GM12878 (cell line): ENCODE data around the gene TANC1. TPM values are rescaled to one million over a fixed set of nuclear protein-coding genes. Genes with fewer than 3 reads are reported as not detected.

Source experiments
- ATAC-seq: fragments of 200-7000 bp; cut with Tn5 transposase; 3 replicates; pipeline ENCODE4 v1.9.1; 2020; ENCODE audit warnings: mild to moderate bottlenecking, moderate library complexity
- BruUV-seq: library from RNA; stranded (reverse); fragments of 400-500 nt; replicated peaks from 2 replicates; lab custom pipeline; 2021; lab: Mats Ljungman, UMichigan
- CTCF ChIA-PET: fragments of 300-600 bp; sonication (Branson Sonifier 250); formaldehyde crosslinking; extraction: SDS; loops from one replicate; lab custom pipeline; 2021; ENCODE audit warnings: inconsistent platforms; lab: Yijun Ruan, JAX
- POLR2A ChIA-PET: fragments of 350-600 bp; formaldehyde crosslinking; extraction: SDS; loops from one replicate; lab custom pipeline; 2021; ENCODE audit warnings: inconsistent platforms; lab: Charles Lee
- RAD21 ChIA-PET: fragments of 300-600 bp; sonication (Branson Sonifier 250); formaldehyde crosslinking; loops from one replicate; lab custom pipeline; 2023; ENCODE audit warnings: antibody characterized with exemption; ENCODE audit not compliant: unreplicated experiment; lab: Charles Lee
- SMC1A ChIA-PET: fragments of 300-600 bp; sonication (Branson Sonifier 250); formaldehyde crosslinking; loops from one replicate; lab custom pipeline; 2023; ENCODE audit not compliant: unreplicated experiment, uncharacterized antibody; lab: Charles Lee
- DNase-seq: peaks from one replicate; pipeline ENCODE4 v3.0.0-alpha.2; 2011; ENCODE audit warnings: low read depth, low spot score
- FAIRE-seq: peaks from 3 replicates; lab custom pipeline; 2011; peaks lifted over from hg19 to GRCh38; lab: Jason Lieb, UNC
- H2AFZ ChIP-seq: 2 replicates; pipeline ENCODE4 v1.6.0; 2011; ENCODE audit warnings: low read depth, low read length, control low read depth; ENCODE audit not compliant: control insufficient read depth
- H3K27ac ChIP-seq: 2 replicates; pipeline ENCODE4 v1.5.1; 2011; ENCODE audit warnings: control low read depth; ENCODE audit not compliant: control insufficient read depth, insufficient read depth
- H3K27me3 ChIP-seq, 2 experiments: replicated peaks in 1 of 2; 2 replicates each; pipeline versions ENCODE4 v1.6.0 to v1.6.1; 2011; ENCODE audit warnings: low read length in 1 of 2; ENCODE audit not compliant: control insufficient read depth in 2 of 2, insufficient read depth in 2 of 2
- H3K36me3 ChIP-seq, 2 experiments: 2 replicates each; pipeline ENCODE4 v1.5.1; 2011; ENCODE audit warnings: low read length in 1 of 2; ENCODE audit not compliant: control insufficient read depth in 2 of 2, insufficient read depth in 2 of 2
- H3K4me1 ChIP-seq: 2 replicates; pipeline ENCODE4 v1.6.1; 2011; ENCODE audit warnings: mild to moderate bottlenecking, low read length, moderate library complexity, mixed read lengths; ENCODE audit not compliant: control insufficient read depth, insufficient read depth
- H3K4me2 ChIP-seq: 2 replicates; pipeline ENCODE4 v1.6.0; 2011; ENCODE audit warnings: control low read depth; ENCODE audit not compliant: control insufficient read depth, insufficient read depth
- H3K4me3 ChIP-seq: fragments of 200-600 bp; sonication (generic); 2 replicates; pipeline ENCODE4 v1.5.1; 2016
- H3K79me2 ChIP-seq: 2 replicates; pipeline ENCODE4 v1.6.0; 2011; ENCODE audit warnings: low read length; ENCODE audit not compliant: control insufficient read depth, insufficient read depth
- H3K9ac ChIP-seq: 2 replicates; pipeline ENCODE4 v1.8.0; 2011; ENCODE audit warnings: low read length, control low read depth, mixed read lengths; ENCODE audit not compliant: control insufficient read depth, insufficient read depth
- H3K9me3 ChIP-seq: replicated peaks from 3 replicates; pipeline ENCODE4 v1.5.1; 2011; ENCODE audit warnings: mild to moderate bottlenecking, low read length; ENCODE audit not compliant: control insufficient read depth, insufficient read depth
- H4K20me1 ChIP-seq: 2 replicates; pipeline ENCODE4 v1.6.0; 2011; ENCODE audit not compliant: control insufficient read depth, insufficient read depth
- EP300 ChIP-seq, 2 experiments: fragments of 150-350 bp in 1 of 2; IDR thresholded peaks; 2 replicates each; pipeline ENCODE4 v1.6.1; 2011 to 2012; ENCODE audit warnings: low read depth in 2 of 2, low read length in 2 of 2, borderline replicate concordance in 1 of 2, improper control_type of control experiment in 1 of 2, inconsistent platforms in 1 of 2; ENCODE audit not compliant: control insufficient read depth in 1 of 2
- FOXM1 ChIP-seq: IDR thresholded peaks from 2 replicates; pipeline ENCODE4 v1.6.1; 2012; ENCODE audit warnings: low read depth, mild to moderate bottlenecking, inconsistent platforms, low read length, moderate library complexity
- MLLT1 ChIP-seq: fragments of 450-650 bp; IDR thresholded peaks from 2 replicates; pipeline ENCODE4 v1.6.1; 2016; ENCODE audit warnings: mild to moderate bottlenecking
- PBX3 ChIP-seq: IDR thresholded peaks from 2 replicates; pipeline ENCODE4 v1.6.1; 2011; ENCODE audit warnings: mild to moderate bottlenecking, low read depth, low read length, moderate library complexity; ENCODE audit not compliant: insufficient replicate concordance
- POU2F2 ChIP-seq: IDR thresholded peaks from 3 replicates; pipeline ENCODE4 v1.6.1; 2011; ENCODE audit warnings: low read depth, mild to moderate bottlenecking, low read length, borderline replicate concordance
- WGBS: methylation state at CpG from one replicate; pipeline ENCODE4 v1.1.6; 2016; ENCODE audit warnings: low lambda C conversion rate; ENCODE audit not compliant: insufficient replicate concordance, insufficient coverage; ENCODE audit errors: missing lambda C conversion rate; 5-methylcytosine and 5-hydroxymethylcytosine counted together
- in situ Hi-C: fragments of 300-500 bp; cut with MboI; formaldehyde crosslinking; loops from 9 replicates; pipeline ENCODE4 v1.14.3; 2018; ENCODE audit warnings: mixed read lengths
- intact Hi-C: fragments of 100-400 bp; cut with micrococcal nuclease; formaldehyde crosslinking; loops from one replicate; pipeline ENCODE4 v1.14.2; 2022; ENCODE audit not compliant: unreplicated experiment
- polyA plus RNA-seq, 11 experiments: library from polyadenylated mRNA; depleted of rRNA in 4 of 11; unstranded in 6 of 11; stranded (reverse) in 5 of 11; fragments of >200 nt; fragmentation: Nextera tagmentation in 4 of 11; fragmentation: Illumina TruSeq in 1 of 11; extraction: Ambion mirVana in 4 of 11; extraction: Trizol in 1 of 11; gene quantifications; 1 replicate in 1 of 11; 2 replicates in 10 of 11; pipeline versions ENCODE4 v1.2.1 to v1.2.3, GENCODE V29; 2011 to 2016; ENCODE audit warnings: inconsistent platforms in 2 of 11, missing spikeins in 2 of 11, low read depth in 1 of 11
- total RNA-seq, 4 experiments: library from RNA; depleted of rRNA in 3 of 4; stranded (reverse); fragments of >200 nt in 3 of 4; fragmentation: Illumina TruSeq in 1 of 4; extraction: Trizol in 1 of 4; gene quantifications; 2 replicates each; pipeline versions ENCODE4 v1.2.1 to v1.2.3, GENCODE V29; 2013 to 2021
- TF ChIP-seq, protein P1 (sequence below): fragments of 450-650 bp; IDR thresholded peaks from 2 replicates; pipeline ENCODE4 v1.6.1; 2017; ENCODE audit warnings: mild to moderate bottlenecking
- TF ChIP-seq, protein P2 (sequence below): fragments of 450-650 bp; formaldehyde crosslinking; IDR thresholded peaks from 2 replicates; pipeline ENCODE4 v1.5.0; 2022; ENCODE audit warnings: mild to moderate bottlenecking, missing genetic modification characterization
- TF ChIP-seq, protein P3 (sequence below), 3 experiments: IDR thresholded peaks in 2 of 3; conservative IDR thresholded peaks in 1 of 3; 2 replicates each; pipeline ENCODE4 v1.5.1; 2011; ENCODE audit warnings: low read depth in 3 of 3, low read length in 3 of 3, mild to moderate bottlenecking in 3 of 3, control low read depth in 2 of 3, moderate library complexity in 2 of 3, inconsistent platforms in 1 of 3, mixed read lengths in 1 of 3; ENCODE audit not compliant: control insufficient read depth in 2 of 3, insufficient read depth in 1 of 3; ENCODE audit errors: extremely low read depth in 1 of 3
- TF ChIP-seq, protein P4 (sequence below): fragments of 450-650 bp; IDR thresholded peaks from 2 replicates; pipeline ENCODE4 v1.6.1; 2018; ENCODE audit warnings: mild to moderate bottlenecking, low read depth, moderate library complexity; ENCODE audit not compliant: partially characterized antibody

The TANC1 gene
- total and polyA plus RNA-seq, 10 of the 15 experiments (the other 5 are each of a cell fraction or from before 2014, with no cell fraction given) = 0.05 to 5.0 (median 0.34) TPM

DNA sequence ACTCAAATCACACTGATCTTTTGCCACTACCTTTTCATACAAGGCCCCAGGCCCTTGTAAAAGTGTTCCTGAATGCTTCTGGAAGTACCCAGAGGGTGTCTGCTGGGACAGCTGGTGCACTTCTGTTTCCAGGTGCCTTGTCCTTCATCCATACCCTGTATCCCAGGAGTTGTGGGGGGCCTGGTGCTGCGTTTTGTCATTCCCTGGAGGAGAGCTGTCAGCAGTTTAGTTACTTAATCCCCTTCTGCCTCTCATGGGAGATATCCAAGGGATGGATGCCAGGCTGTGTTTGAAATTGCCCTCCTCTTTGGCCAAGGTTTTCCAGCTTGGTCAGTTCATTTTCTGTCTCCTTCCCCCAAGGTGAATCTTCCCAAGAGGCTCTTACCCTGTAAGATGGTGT, 159.8 kb downstream of the TANC1 start:
- Histone ChIP-seq H4K20me1 (no peaks in the 10 kb centered on the region), H3K4me2 (no peak overlapping the region), H3K27ac (no peak overlapping the region), H3K79me2 (no peaks in the 10 kb centered on the region), H3K27me3 (no peaks in the 10 kb centered on the region), H3K36me3 (no peaks in the 10 kb centered on the region), H3K4me3 (no peak overlapping the region), H3K9ac (no peak overlapping the region), H3K4me1 (peaks cover 4% of the 10 kb centered on the region; the same call in 1 of the 2 replicates), H2AFZ (no peak overlapping the region), H3K9me3 (no peaks in the 10 kb centered on the region)
- FAIRE-seq (no peak), DNase-seq (no peak), ATAC-seq (no peak)
- RAD21 ChIA-PET = no interaction called here
- intact Hi-C loops (no loop called here), in situ Hi-C loops (no loop called here)
- POLR2A ChIA-PET = no interaction called here
- WGBS = 0% methylated on average over 1 of the region's 1 CpG
- SMC1A ChIA-PET = no interaction called here
- no TSS peak for BruUV-seq
- CTCF ChIA-PET = interaction anchor here (1.5 kb wide), 1 partner anchor 9 kb away, joined by 6 read pairs; no protein-coding TSS in a partner anchor
- TF ChIP-seq, protein P1, sequence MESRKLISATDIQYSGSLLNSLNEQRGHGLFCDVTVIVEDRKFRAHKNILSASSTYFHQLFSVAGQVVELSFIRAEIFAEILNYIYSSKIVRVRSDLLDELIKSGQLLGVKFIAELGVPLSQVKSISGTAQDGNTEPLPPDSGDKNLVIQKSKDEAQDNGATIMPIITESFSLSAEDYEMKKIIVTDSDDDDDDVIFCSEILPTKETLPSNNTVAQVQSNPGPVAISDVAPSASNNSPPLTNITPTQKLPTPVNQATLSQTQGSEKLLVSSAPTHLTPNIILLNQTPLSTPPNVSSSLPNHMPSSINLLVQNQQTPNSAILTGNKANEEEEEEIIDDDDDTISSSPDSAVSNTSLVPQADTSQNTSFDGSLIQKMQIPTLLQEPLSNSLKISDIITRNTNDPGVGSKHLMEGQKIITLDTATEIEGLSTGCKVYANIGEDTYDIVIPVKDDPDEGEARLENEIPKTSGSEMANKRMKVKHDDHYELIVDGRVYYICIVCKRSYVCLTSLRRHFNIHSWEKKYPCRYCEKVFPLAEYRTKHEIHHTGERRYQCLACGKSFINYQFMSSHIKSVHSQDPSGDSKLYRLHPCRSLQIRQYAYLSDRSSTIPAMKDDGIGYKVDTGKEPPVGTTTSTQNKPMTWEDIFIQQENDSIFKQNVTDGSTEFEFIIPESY = no peak
- TF ChIP-seq FOXM1 (no peak), MLLT1 (no peak), POU2F2 (no peak), PBX3 (no peak), EP300 (IDR thresholded peaks at IDR 0.05; ENCODE audit: borderline replicate concordance in 1 of 2, control insufficient read depth in 1 of 2, low read depth in 2 of 2, low read length in 2 of 2) (no peak)
- TF ChIP-seq, protein P2, sequence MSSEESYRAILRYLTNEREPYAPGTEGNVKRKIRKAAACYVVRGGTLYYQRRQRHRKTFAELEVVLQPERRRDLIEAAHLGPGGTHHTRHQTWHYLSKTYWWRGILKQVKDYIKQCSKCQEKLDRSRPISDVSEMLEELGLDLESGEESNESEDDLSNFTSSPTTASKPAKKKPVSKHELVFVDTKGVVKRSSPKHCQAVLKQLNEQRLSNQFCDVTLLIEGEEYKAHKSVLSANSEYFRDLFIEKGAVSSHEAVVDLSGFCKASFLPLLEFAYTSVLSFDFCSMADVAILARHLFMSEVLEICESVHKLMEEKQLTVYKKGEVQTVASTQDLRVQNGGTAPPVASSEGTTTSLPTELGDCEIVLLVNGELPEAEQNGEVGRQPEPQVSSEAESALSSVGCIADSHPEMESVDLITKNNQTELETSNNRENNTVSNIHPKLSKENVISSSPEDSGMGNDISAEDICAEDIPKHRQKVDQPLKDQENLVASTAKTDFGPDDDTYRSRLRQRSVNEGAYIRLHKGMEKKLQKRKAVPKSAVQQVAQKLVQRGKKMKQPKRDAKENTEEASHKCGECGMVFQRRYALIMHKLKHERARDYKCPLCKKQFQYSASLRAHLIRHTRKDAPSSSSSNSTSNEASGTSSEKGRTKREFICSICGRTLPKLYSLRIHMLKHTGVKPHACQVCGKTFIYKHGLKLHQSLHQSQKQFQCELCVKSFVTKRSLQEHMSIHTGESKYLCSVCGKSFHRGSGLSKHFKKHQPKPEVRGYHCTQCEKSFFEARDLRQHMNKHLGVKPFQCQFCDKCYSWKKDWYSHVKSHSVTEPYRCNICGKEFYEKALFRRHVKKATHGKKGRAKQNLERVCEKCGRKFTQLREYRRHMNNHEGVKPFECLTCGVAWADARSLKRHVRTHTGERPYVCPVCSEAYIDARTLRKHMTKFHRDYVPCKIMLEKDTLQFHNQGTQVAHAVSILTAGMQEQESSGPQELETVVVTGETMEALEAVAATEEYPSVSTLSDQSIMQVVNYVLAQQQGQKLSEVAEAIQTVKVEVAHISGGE = no peak
- TF ChIP-seq, protein P3, sequence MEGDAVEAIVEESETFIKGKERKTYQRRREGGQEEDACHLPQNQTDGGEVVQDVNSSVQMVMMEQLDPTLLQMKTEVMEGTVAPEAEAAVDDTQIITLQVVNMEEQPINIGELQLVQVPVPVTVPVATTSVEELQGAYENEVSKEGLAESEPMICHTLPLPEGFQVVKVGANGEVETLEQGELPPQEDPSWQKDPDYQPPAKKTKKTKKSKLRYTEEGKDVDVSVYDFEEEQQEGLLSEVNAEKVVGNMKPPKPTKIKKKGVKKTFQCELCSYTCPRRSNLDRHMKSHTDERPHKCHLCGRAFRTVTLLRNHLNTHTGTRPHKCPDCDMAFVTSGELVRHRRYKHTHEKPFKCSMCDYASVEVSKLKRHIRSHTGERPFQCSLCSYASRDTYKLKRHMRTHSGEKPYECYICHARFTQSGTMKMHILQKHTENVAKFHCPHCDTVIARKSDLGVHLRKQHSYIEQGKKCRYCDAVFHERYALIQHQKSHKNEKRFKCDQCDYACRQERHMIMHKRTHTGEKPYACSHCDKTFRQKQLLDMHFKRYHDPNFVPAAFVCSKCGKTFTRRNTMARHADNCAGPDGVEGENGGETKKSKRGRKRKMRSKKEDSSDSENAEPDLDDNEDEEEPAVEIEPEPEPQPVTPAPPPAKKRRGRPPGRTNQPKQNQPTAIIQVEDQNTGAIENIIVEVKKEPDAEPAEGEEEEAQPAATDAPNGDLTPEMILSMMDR (IDR thresholded peaks at IDR 0.05 in 2 of 3, conservative IDR thresholded peaks at IDR 0.05 in 1 of 3; ENCODE audit: control insufficient read depth in 2 of 3, extremely low read depth in 1 of 3, insufficient read depth in 1 of 3, low read depth in 3 of 3, low read length in 3 of 3) = no peak
- TF ChIP-seq, protein P4, sequence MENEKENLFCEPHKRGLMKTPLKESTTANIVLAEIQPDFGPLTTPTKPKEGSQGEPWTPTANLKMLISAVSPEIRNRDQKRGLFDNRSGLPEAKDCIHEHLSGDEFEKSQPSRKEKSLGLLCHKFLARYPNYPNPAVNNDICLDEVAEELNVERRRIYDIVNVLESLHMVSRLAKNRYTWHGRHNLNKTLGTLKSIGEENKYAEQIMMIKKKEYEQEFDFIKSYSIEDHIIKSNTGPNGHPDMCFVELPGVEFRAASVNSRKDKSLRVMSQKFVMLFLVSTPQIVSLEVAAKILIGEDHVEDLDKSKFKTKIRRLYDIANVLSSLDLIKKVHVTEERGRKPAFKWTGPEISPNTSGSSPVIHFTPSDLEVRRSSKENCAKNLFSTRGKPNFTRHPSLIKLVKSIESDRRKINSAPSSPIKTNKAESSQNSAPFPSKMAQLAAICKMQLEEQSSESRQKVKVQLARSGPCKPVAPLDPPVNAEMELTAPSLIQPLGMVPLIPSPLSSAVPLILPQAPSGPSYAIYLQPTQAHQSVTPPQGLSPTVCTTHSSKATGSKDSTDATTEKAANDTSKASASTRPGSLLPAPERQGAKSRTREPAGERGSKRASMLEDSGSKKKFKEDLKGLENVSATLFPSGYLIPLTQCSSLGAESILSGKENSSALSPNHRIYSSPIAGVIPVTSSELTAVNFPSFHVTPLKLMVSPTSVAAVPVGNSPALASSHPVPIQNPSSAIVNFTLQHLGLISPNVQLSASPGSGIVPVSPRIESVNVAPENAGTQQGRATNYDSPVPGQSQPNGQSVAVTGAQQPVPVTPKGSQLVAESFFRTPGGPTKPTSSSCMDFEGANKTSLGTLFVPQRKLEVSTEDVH = no peak
